ENCODE data around the gene RAD51C. TPM values are rescaled to one million over a fixed set of nuclear protein-coding genes. Genes with fewer than 3 reads are reported as not detected.
"Not testable (repeated sequence)": the region's sequence is repeated elsewhere in the genome, so short reads cannot be mapped to it uniquely, and the experiment has no call there.

The RAD51C gene
- total RNA-seq, 1 donor from 2014 or later, result 9.4 TPM

GRCh38 chr17:58686980-58687379 is 5.4 kb upstream of the RAD51C start:
- FAIRE-seq, result no peak
- Histone ChIP-seq H3K4me1 (ENCODE audit: insufficient read depth, low read length) (peaks cover under 1% of the 10 kb centered on the region), H3K79me2 (ENCODE audit: insufficient read depth, low read length) (no peaks in the 10 kb centered on the region), H3K4me2 (ENCODE audit: low read length) (no peak overlapping the region), H2AFZ (ENCODE audit: low read depth, low read length) (no peak overlapping the region), H3K9me3 (ENCODE audit: insufficient read depth, low read depth, low read length) (peaks cover 3% of the 10 kb centered on the region), H3K27me3 (ENCODE audit: insufficient read depth, low read length) (no peaks in the 10 kb centered on the region), H3K27ac (ENCODE audit: low read depth, low read length) (no peak overlapping the region), H3K4me3 (ENCODE audit: insufficient read depth, low read depth, low read length) (no peak overlapping the region), H3K36me3 (ENCODE audit: insufficient read depth, low read length) (no peaks in the 10 kb centered on the region), H4K20me1 (ENCODE audit: insufficient read depth, low read length) (no peaks in the 10 kb centered on the region), H3K9ac (ENCODE audit: low read length) (no peak overlapping the region)
- TF ChIP-seq EZH2 (IDR thresholded peaks at IDR 0.05; ENCODE audit: insufficient read depth, low read length), result no peak
- no peak for TF ChIP-seq CTCF (IDR thresholded peaks at IDR 0.05; ENCODE audit: insufficient read depth, low read depth, low read length)
- H3K36me3 Mint-ChIP-seq (ENCODE audit: low read depth, unreplicated experiment), result no peaks in the 10 kb centered on the region
- H3K4me1 Mint-ChIP-seq (ENCODE audit: low read depth, unreplicated experiment), result no peaks in the 10 kb centered on the region
- no peak overlapping the region for H3K4me3 Mint-ChIP-seq (ENCODE audit: unreplicated experiment)
- no peak overlapping the region for H3K27ac Mint-ChIP-seq (ENCODE audit: unreplicated experiment)
- no peaks in the 10 kb centered on the region for H3K27me3 Mint-ChIP-seq (ENCODE audit: low read depth, unreplicated experiment)
- peaks cover 2% of the 10 kb centered on the region for H3K9me3 Mint-ChIP-seq (ENCODE audit: unreplicated experiment)
- DNase-seq (ENCODE audit: low read depth), result no peak

- H4K20me1 ChIP-seq (ENCODE audit: insufficient read depth, low read length), result no peaks in the 10 kb centered on the region
- H3K27ac Mint-ChIP-seq (ENCODE audit: unreplicated experiment), result no peak overlapping the region
- no peaks in the 10 kb centered on the region for H3K36me3 ChIP-seq (ENCODE audit: insufficient read depth, low read length)
- peaks cover 3% of the 10 kb centered on the region for H3K9me3 ChIP-seq (ENCODE audit: insufficient read depth, low read depth, low read length)
- H3K27me3 Mint-ChIP-seq (ENCODE audit: low read depth, unreplicated experiment), result no peaks in the 10 kb centered on the region
- no peak overlapping the region for H3K4me3 ChIP-seq (ENCODE audit: insufficient read depth, low read depth, low read length)
- peaks cover 1% of the 10 kb centered on the region for H3K4me1 Mint-ChIP-seq (ENCODE audit: low read depth, unreplicated experiment)
- no peak overlapping the region for H3K9ac ChIP-seq (ENCODE audit: low read length)
- DNase-seq (ENCODE audit: low read depth) (no peak), FAIRE-seq (no peak)
- TF ChIP-seq CTCF (IDR thresholded peaks at IDR 0.05; ENCODE audit: insufficient read depth, low read depth, low read length) (no peak), EZH2 (IDR thresholded peaks at IDR 0.05; ENCODE audit: insufficient read depth, low read length) (no peak)
- peaks cover 9% of the 10 kb centered on the region for H3K4me1 ChIP-seq (ENCODE audit: insufficient read depth, low read length)
- peaks cover 5% of the 10 kb centered on the region for H3K79me2 ChIP-seq (ENCODE audit: insufficient read depth, low read length)
- H3K4me3 Mint-ChIP-seq (ENCODE audit: unreplicated experiment), result no peak overlapping the region
- no peaks in the 10 kb centered on the region for H3K36me3 Mint-ChIP-seq (ENCODE audit: low read depth, unreplicated experiment)
- no peak overlapping the region for H2AFZ ChIP-seq (ENCODE audit: low read depth, low read length)
- H3K27ac ChIP-seq (ENCODE audit: low read depth, low read length), result no peak overlapping the region
- H3K27me3 ChIP-seq (ENCODE audit: insufficient read depth, low read length), result no peaks in the 10 kb centered on the region
- H3K9me3 Mint-ChIP-seq (ENCODE audit: unreplicated experiment), result peaks cover 2% of the 10 kb centered on the region
- no peak overlapping the region for H3K4me2 ChIP-seq (ENCODE audit: low read length)
Measured at GRCh38 chr17:58688521-58688920, 3.9 kb upstream of the RAD51C start.

GRCh38 chr17:58690033-58690432 is 2.4 kb upstream of the RAD51C start:
- not testable (repeated sequence) for H3K4me1 Mint-ChIP-seq (ENCODE audit: low read depth, unreplicated experiment); H3K36me3 Mint-ChIP-seq (ENCODE audit: low read depth, unreplicated experiment); H3K9me3 ChIP-seq (ENCODE audit: insufficient read depth, low read depth, low read length); H3K27ac ChIP-seq (ENCODE audit: low read depth, low read length); H3K36me3 ChIP-seq (ENCODE audit: insufficient read depth, low read length); H3K27me3 Mint-ChIP-seq (ENCODE audit: low read depth, unreplicated experiment); DNase-seq (ENCODE audit: low read depth); H3K27ac Mint-ChIP-seq (ENCODE audit: unreplicated experiment); H4K20me1 ChIP-seq (ENCODE audit: insufficient read depth, low read length); H3K4me3 ChIP-seq (ENCODE audit: insufficient read depth, low read depth, low read length); H2AFZ ChIP-seq (ENCODE audit: low read depth, low read length); H3K9ac ChIP-seq (ENCODE audit: low read length); H3K4me3 Mint-ChIP-seq (ENCODE audit: unreplicated experiment); FAIRE-seq; H3K9me3 Mint-ChIP-seq (ENCODE audit: unreplicated experiment); H3K27me3 ChIP-seq (ENCODE audit: insufficient read depth, low read length); H3K4me2 ChIP-seq (ENCODE audit: low read length)
- Histone ChIP-seq H3K79me2 (ENCODE audit: insufficient read depth, low read length) (peaks cover 12% of the 10 kb centered on the region), H3K4me1 (ENCODE audit: insufficient read depth, low read length) (peaks cover 15% of the 10 kb centered on the region)
